Fibroblast of skin of right biceps (primary cell): ENCODE measurements around the gene GOLGA6L7.
A peak's percentile ranks its signal among the peaks of the same experiment; 100 is the strongest.
"Not testable (repeated sequence)": the region's sequence is repeated elsewhere in the genome, so short reads cannot be mapped to it uniquely, and the experiment has no call there.

ENCODE experiments used
- DNase-seq: peaks from one replicate; pipeline ENCODE4 v3.0.0-alpha.2; 2013

GOLGA6L7 gene

GRCh38 chr15:28848521-28848920 is at the start of gene GOLGA6L7:
Gene GOLGA6L7 (minus strand): TSS chr15:28848644. CDS start chr15:28848549, 95 bp downstream.
- not testable (repeated sequence) for DNase-seq

- no peak for DNase-seq
These were observed 49.6 kb upstream of the GOLGA6L7 start for GRCh38 chr15:28897861-28898585.

- DNase-seq: peak; percentile 90
These were observed 48.5 kb upstream of the GOLGA6L7 start for GRCh38 chr15:28896951-28897350.

- no peak for DNase-seq
These were observed 47.1 kb upstream of the GOLGA6L7 start for GRCh38 chr15:28895566-28895965.

- DNase-seq: no peak
These were observed 46.7 kb upstream of the GOLGA6L7 start for GRCh38 chr15:28895146-28895545.

- no peak for DNase-seq
These were observed 46.2 kb upstream of the GOLGA6L7 start for GRCh38 chr15:28894631-28895030.

GRCh38 chr15:28892789-28893610 is 44.6 kb upstream of the GOLGA6L7 start:
- DNase-seq: peak; percentile 56

GRCh38 chr15:28891588-28891987 is 43.1 kb upstream of the GOLGA6L7 start:
- no peak for DNase-seq

GRCh38 chr15:28890711-28891495 is 42.5 kb upstream of the GOLGA6L7 start:
- DNase-seq: peak; percentile 42

GRCh38 chr15:28890291-28890690 is 41.8 kb upstream of the GOLGA6L7 start:
- not testable (repeated sequence) for DNase-seq

GRCh38 chr15:28889871-28890270 is 41.4 kb upstream of the GOLGA6L7 start:
- not testable (repeated sequence) for DNase-seq

GRCh38 chr15:28889346-28889745 is 40.9 kb upstream of the GOLGA6L7 start:
- no peak for DNase-seq

GRCh38 chr15:28888900-28889299 is 40.5 kb upstream of the GOLGA6L7 start:
- no peak for DNase-seq

GRCh38 chr15:28888302-28888894 is 40.0 kb upstream of the GOLGA6L7 start:
- no peak for DNase-seq

- DNase-seq: no peak
These were observed 39.1 kb upstream of the GOLGA6L7 start for GRCh38 chr15:28887339-28888174.

GRCh38 chr15:28886431-28887338 is 38.2 kb upstream of the GOLGA6L7 start:
- DNase-seq: no peak

GRCh38 chr15:28885630-28886430 is 37.4 kb upstream of the GOLGA6L7 start, which contains the start of gene APBA2:
Gene APBA2 (plus strand): TSS chr15:28885974. CDS start chr15:29053885, 167,911 bp downstream.
- peak; percentile 46 for DNase-seq

- peak; percentile 18 for DNase-seq
These were observed 36.7 kb upstream of the GOLGA6L7 start for GRCh38 chr15:28885128-28885629.

GRCh38 chr15:28884151-28884940 is 35.9 kb upstream of the GOLGA6L7 start:
- DNase-seq: no peak
